HepG2 (cell line): ENCODE measurements around the gene ZNF221. TPM values are rescaled to one million over a fixed set of nuclear protein-coding genes. Genes with fewer than 3 reads are reported as not detected.

Experiments
- ATAC-seq: fragments of 200-7000 bp; cut with Tn5 transposase; 3 replicates; pipeline ENCODE4 v1.9.1; 2020; ENCODE audit warnings: mild to moderate bottlenecking, moderate library complexity
- BruUV-seq: library from RNA; stranded (reverse); fragments of 400-500 nt; replicated peaks from 2 replicates; lab custom pipeline; 2021; lab: Mats Ljungman, UMichigan
- CTCF ChIA-PET: fragments of 300-600 bp; formaldehyde crosslinking; extraction: SDS; loops from one replicate; lab custom pipeline; 2021; ENCODE audit warnings: low total read pairs, inconsistent platforms, low intra/inter-chr PET ratio; lab: Yijun Ruan, JAX
- POLR2A ChIA-PET: fragments of 350-600 bp; sonication (Branson Sonifier 250); formaldehyde crosslinking; loops from one replicate; lab custom pipeline; 2020; ENCODE audit warnings: antibody characterized with exemption, inconsistent platforms; lab: Yijun Ruan, JAX
- DNase-seq: peaks from one replicate; pipeline ENCODE4 v3.0.0-alpha.2; 2015; ENCODE audit warnings: low spot score
- FAIRE-seq: peaks from 3 replicates; lab custom pipeline; 2011; peaks lifted over from hg19 to GRCh38; lab: Jason Lieb, UNC
- H2AFZ ChIP-seq: one replicate; pipeline ENCODE4 v1.6.1; 2011; ENCODE audit warnings: low read length, inconsistent platforms
- H3K27ac ChIP-seq: fragments of 300-600 bp; 3 replicates; pipeline ENCODE4 v1.8.0; 2011; ENCODE audit warnings: mixed run types, mild to moderate bottlenecking, mixed read lengths, low read length, inconsistent platforms; ENCODE audit not compliant: insufficient read depth; ENCODE audit errors: extremely low read length
- H3K27me3 ChIP-seq, 2 experiments: fragments of 200-600 bp in 1 of 2; 2 replicates in 1 of 2; 3 replicates in 1 of 2; pipeline versions ENCODE4 v1.6.0 to v1.8.0; 2011; ENCODE audit warnings: low read length in 2 of 2, mild to moderate bottlenecking in 2 of 2, moderate library complexity in 2 of 2, inconsistent platforms in 1 of 2; ENCODE audit not compliant: insufficient read depth in 2 of 2, control insufficient read depth in 1 of 2
- H3K36me3 ChIP-seq, 2 experiments: fragments of 200-600 bp in 1 of 2; replicated peaks in 1 of 2; 2 replicates in 1 of 2; 3 replicates in 1 of 2; pipeline versions ENCODE4 v1.5.1 to v1.8.0; 2011; ENCODE audit warnings: low read length in 2 of 2, inconsistent platforms in 1 of 2; ENCODE audit not compliant: insufficient read depth in 2 of 2, control insufficient read depth in 1 of 2
- H3K4me1 ChIP-seq: 2 replicates; pipeline ENCODE4 v1.5.1; 2012; ENCODE audit warnings: low read length, inconsistent platforms; ENCODE audit not compliant: insufficient read depth
- H3K4me2 ChIP-seq: 2 replicates; pipeline ENCODE4 v1.6.0; 2011; ENCODE audit warnings: low read depth, low read length, inconsistent platforms
- H3K4me3 ChIP-seq, 3 experiments: fragments of 200-600 bp in 1 of 3; sonication (generic), shearing (Covaris generic) in 1 of 3; replicated peaks in 1 of 3; 2 replicates each; pipeline ENCODE4 v1.5.1; 2011 to 2016; ENCODE audit warnings: low read length in 3 of 3, inconsistent platforms in 2 of 3, low read depth in 2 of 3, mild to moderate bottlenecking in 2 of 3, control low read depth in 1 of 3, mixed read lengths in 1 of 3; ENCODE audit not compliant: insufficient read depth in 1 of 3
- H3K79me2 ChIP-seq: one replicate; pipeline ENCODE4 v1.6.1; 2011; ENCODE audit warnings: low read length, inconsistent platforms; ENCODE audit not compliant: insufficient read depth
- H3K9ac ChIP-seq: 2 replicates; pipeline ENCODE4 v1.6.0; 2011; ENCODE audit warnings: mild to moderate bottlenecking, low read depth, low read length, inconsistent platforms; ENCODE audit not compliant: insufficient read depth
- H3K9me3 ChIP-seq: 2 replicates; pipeline ENCODE4 v1.5.1; 2012; ENCODE audit warnings: mild to moderate bottlenecking, low read length
- H4K20me1 ChIP-seq: 2 replicates; pipeline ENCODE4 v1.6.0; 2011; ENCODE audit warnings: inconsistent platforms, mild to moderate bottlenecking, low read length, moderate library complexity; ENCODE audit not compliant: insufficient read depth
- BCL6 ChIP-seq: IDR thresholded peaks from 2 replicates; pipeline ENCODE4 v1.6.1; 2016; ENCODE audit warnings: missing genetic modification reagents, missing compliant biosample characterization
- CHD4 ChIP-seq: fragments of 200-600 bp; sonication (generic); IDR thresholded peaks from 2 replicates; pipeline ENCODE4 v1.7.0; 2017; ENCODE audit warnings: mild to moderate bottlenecking, low read length, borderline replicate concordance
- FLYWCH1 ChIP-seq: sonication (generic); formaldehyde crosslinking; IDR thresholded peaks from 2 replicates; pipeline ENCODE4 v1.8.1; 2023; ENCODE audit warnings: mild to moderate bottlenecking, missing genetic modification reagents
- KAT2B ChIP-seq: fragments of 150-350 bp; IDR thresholded peaks from 2 replicates; pipeline ENCODE4 v1.6.1; 2014; ENCODE audit warnings: low read depth, low read length, borderline replicate concordance
- NR2F1 ChIP-seq, 2 experiments: fragments of 450-650 bp in 1 of 2; formaldehyde crosslinking in 1 of 2; IDR thresholded peaks; 2 replicates each; pipeline versions ENCODE4 v1.5.0 to v1.6.1; 2016 to 2020; ENCODE audit warnings: mild to moderate bottlenecking in 1 of 2, missing compliant biosample characterization in 1 of 2, missing genetic modification reagents in 1 of 2, moderate library complexity in 1 of 2
- PPARG ChIP-seq: conservative IDR thresholded peaks from 2 replicates; pipeline ENCODE4 v1.6.1; 2016; ENCODE audit warnings: missing biosample characterization, missing genetic modification reagents
- PRMT3 ChIP-seq: sonication (generic); formaldehyde crosslinking; IDR thresholded peaks from 2 replicates; pipeline ENCODE4 v1.8.1; 2022; ENCODE audit warnings: low read depth, mild to moderate bottlenecking, moderate library complexity, missing genetic modification reagents, borderline replicate concordance
- RARA ChIP-seq: IDR thresholded peaks from 2 replicates; pipeline ENCODE4 v1.6.1; 2016; ENCODE audit warnings: missing genetic modification reagents, missing compliant biosample characterization
- SNAI1 ChIP-seq: sonication (generic); formaldehyde crosslinking; IDR thresholded peaks from 2 replicates; pipeline ENCODE4 v1.5.0; 2020; ENCODE audit warnings: mild to moderate bottlenecking, missing genetic modification reagents, borderline replicate concordance
- SP4 ChIP-seq: sonication (generic); formaldehyde crosslinking; IDR thresholded peaks from 2 replicates; pipeline ENCODE4 v1.8.1; 2023; ENCODE audit warnings: mild to moderate bottlenecking, missing genetic modification reagents
- SUZ12 ChIP-seq: fragments of 150-350 bp; IDR thresholded peaks from 2 replicates; pipeline ENCODE4 v1.6.1; 2014; ENCODE audit warnings: low read depth, low read length
- ZNF235 ChIP-seq: sonication (generic); formaldehyde crosslinking; IDR thresholded peaks from 2 replicates; pipeline ENCODE4 v1.8.1; 2023; ENCODE audit warnings: mild to moderate bottlenecking, missing genetic modification reagents, borderline replicate concordance
- ZNF441 ChIP-seq: sonication (generic); formaldehyde crosslinking; IDR thresholded peaks from 2 replicates; pipeline ENCODE4 v1.7.0; 2021; ENCODE audit warnings: missing genetic modification reagents, borderline replicate concordance
- ZNF776 ChIP-seq: sonication (generic); formaldehyde crosslinking; IDR thresholded peaks from 2 replicates; pipeline ENCODE4 v1.4.0; 2020; ENCODE audit warnings: mild to moderate bottlenecking, missing genetic modification reagents
- ZNF850 ChIP-seq: sonication (generic); formaldehyde crosslinking; conservative IDR thresholded peaks from 2 replicates; pipeline ENCODE4 v1.9.0; 2021; ENCODE audit warnings: mild to moderate bottlenecking, missing genetic modification reagents
- WGBS: methylation state at CpG from one replicate; pipeline ENCODE4 v1.1.6; 2017; ENCODE audit warnings: low lambda C conversion rate; 5-methylcytosine and 5-hydroxymethylcytosine counted together
- in situ Hi-C: cut with HindIII; loops from 2 replicates; pipeline ENCODE4 v1.10.0; 2017; ENCODE audit warnings: low pct_unique_long_range_greater_than_20kb; ENCODE audit not compliant: extremely low pct_ligation_motif_present
- intact Hi-C: fragments of 100-400 bp; cut with micrococcal nuclease; formaldehyde crosslinking; loops from one replicate; pipeline ENCODE4 v1.10.0; 2022; ENCODE audit not compliant: unreplicated experiment
- polyA plus RNA-seq, 8 experiments: library from polyadenylated mRNA; depleted of rRNA in 3 of 8; stranded (reverse) in 7 of 8; unstranded in 1 of 8; fragments of >200 nt; fragmentation: Illumina TruSeq in 4 of 8; extraction: Trizol in 4 of 8; gene quantifications; 2 replicates each; pipeline versions ENCODE4 v1.2.1 to v1.2.3, GENCODE V29; 2011 to 2016; ENCODE audit warnings: low read depth in 4 of 8, missing spikeins in 1 of 8, mixed read lengths in 1 of 8; ENCODE audit not compliant: insufficient read depth in 1 of 8
- total RNA-seq, 5 experiments: library from RNA; depleted of rRNA; stranded (reverse); fragments of >200 nt; fragmentation: Illumina TruSeq; extraction: Trizol; gene quantifications; 2 replicates each; pipeline ENCODE4 v1.2.3, GENCODE V29; 2016; ENCODE audit warnings: low read depth in 1 of 5
- TF ChIP-seq, protein P1 (sequence below): IDR thresholded peaks from 2 replicates; pipeline ENCODE4 v1.6.1; 2012; ENCODE audit warnings: inconsistent platforms
- TF ChIP-seq, protein P2 (sequence below): sonication (generic); formaldehyde crosslinking; IDR thresholded peaks from 2 replicates; pipeline ENCODE4 v1.9.0; 2021; ENCODE audit warnings: missing genetic modification reagents, mild to moderate bottlenecking, borderline replicate concordance
- TF ChIP-seq, protein P3 (sequence below): sonication (generic); formaldehyde crosslinking; IDR thresholded peaks from 2 replicates; pipeline ENCODE4 v1.4.0; 2020; ENCODE audit warnings: missing genetic modification reagents, borderline replicate concordance
- TF ChIP-seq, protein P4 (sequence below): sonication (generic); formaldehyde crosslinking; IDR thresholded peaks from 2 replicates; pipeline ENCODE4 v1.8.0; 2023; ENCODE audit warnings: mild to moderate bottlenecking, missing genetic modification reagents

The ZNF221 gene
- total and polyA plus RNA-seq, 2 of the 13 experiments (the other 11 are each of a cell fraction or from before 2014, with no cell fraction given): 0.48 to 3.4 TPM

DNA sequence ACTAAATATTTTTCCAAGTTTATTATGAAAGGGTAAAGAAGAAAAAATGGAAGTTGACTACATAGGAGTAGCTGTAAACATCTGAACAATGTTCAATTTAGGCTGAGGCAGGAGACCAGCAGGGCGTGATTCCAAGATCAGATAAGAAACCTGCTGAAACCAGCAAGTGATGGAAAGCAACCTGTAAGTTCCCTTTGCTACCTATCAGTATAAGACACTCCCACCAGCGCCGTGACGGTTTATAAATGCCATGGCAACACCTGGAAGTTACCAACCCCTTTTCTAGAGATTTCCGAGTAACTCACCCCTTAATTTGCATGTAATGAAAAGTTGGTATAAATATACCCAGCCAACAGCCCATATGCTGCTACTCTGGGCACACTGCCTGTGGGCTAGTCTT, 14.8 kb upstream of the ZNF221 start:
- ATAC-seq: no peak
- H2AFZ ChIP-seq: no peak overlapping the region
- TF ChIP-seq, protein P1, sequence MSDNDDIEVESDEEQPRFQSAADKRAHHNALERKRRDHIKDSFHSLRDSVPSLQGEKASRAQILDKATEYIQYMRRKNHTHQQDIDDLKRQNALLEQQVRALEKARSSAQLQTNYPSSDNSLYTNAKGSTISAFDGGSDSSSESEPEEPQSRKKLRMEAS: no peak
- TF ChIP-seq, protein P2, sequence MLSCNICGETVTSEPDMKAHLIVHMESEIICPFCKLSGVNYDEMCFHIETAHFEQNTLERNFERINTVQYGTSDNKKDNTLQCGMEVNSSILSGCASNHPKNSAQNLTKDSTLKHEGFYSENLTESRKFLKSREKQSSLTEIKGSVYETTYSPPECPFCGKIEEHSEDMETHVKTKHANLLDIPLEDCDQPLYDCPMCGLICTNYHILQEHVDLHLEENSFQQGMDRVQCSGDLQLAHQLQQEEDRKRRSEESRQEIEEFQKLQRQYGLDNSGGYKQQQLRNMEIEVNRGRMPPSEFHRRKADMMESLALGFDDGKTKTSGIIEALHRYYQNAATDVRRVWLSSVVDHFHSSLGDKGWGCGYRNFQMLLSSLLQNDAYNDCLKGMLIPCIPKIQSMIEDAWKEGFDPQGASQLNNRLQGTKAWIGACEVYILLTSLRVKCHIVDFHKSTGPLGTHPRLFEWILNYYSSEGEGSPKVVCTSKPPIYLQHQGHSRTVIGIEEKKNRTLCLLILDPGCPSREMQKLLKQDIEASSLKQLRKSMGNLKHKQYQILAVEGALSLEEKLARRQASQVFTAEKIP (CRISPR knock-in tag): no peak
- TF ChIP-seq ZNF441 (CRISPR knock-in tag): no peak
- TF ChIP-seq ZNF850: no peak
- TF ChIP-seq ZNF776 (CRISPR knock-in tag): no peak
- no peak for TF ChIP-seq SP4 (CRISPR knock-in tag)
- no peak for TF ChIP-seq RARA (CRISPR knock-in tag)
- TF ChIP-seq, protein P3, sequence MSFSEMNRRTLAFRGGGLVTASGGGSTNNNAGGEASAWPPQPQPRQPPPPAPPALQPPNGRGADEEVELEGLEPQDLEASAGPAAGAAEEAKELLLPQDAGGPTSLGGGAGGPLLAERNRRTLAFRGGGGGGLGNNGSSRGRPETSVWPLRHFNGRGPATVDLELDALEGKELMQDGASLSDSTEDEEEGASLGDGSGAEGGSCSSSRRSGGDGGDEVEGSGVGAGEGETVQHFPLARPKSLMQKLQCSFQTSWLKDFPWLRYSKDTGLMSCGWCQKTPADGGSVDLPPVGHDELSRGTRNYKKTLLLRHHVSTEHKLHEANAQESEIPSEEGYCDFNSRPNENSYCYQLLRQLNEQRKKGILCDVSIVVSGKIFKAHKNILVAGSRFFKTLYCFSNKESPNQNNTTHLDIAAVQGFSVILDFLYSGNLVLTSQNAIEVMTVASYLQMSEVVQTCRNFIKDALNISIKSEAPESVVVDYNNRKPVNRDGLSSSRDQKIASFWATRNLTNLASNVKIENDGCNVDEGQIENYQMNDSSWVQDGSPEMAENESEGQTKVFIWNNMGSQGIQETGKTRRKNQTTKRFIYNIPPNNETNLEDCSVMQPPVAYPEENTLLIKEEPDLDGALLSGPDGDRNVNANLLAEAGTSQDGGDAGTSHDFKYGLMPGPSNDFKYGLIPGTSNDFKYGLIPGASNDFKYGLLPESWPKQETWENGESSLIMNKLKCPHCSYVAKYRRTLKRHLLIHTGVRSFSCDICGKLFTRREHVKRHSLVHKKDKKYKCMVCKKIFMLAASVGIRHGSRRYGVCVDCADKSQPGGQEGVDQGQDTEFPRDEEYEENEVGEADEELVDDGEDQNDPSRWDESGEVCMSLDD (CRISPR knock-in tag): no peak
- no peak for TF ChIP-seq KAT2B
- no peak for TF ChIP-seq FLYWCH1 (CRISPR knock-in tag)
- TF ChIP-seq SNAI1 (CRISPR knock-in tag): no peak
- TF ChIP-seq ZNF235 (CRISPR knock-in tag): no peak
- TF ChIP-seq CHD4: no peak
- TF ChIP-seq, protein P4, sequence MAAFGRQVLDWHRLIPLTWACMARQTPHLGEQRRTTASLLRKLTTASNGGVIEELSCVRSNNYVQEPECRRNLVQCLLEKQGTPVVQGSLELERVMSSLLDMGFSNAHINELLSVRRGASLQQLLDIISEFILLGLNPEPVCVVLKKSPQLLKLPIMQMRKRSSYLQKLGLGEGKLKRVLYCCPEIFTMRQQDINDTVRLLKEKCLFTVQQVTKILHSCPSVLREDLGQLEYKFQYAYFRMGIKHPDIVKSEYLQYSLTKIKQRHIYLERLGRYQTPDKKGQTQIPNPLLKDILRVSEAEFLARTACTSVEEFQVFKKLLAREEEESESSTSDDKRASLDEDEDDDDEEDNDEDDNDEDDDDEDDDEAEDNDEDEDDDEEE (CRISPR knock-in tag): no peak
- no peak for TF ChIP-seq BCL6 (CRISPR knock-in tag)
- TF ChIP-seq SUZ12: no peak
- no peak for TF ChIP-seq NR2F1 (CRISPR knock-in tag; IDR thresholded peaks at IDR 0.05)
- TF ChIP-seq PPARG (CRISPR knock-in tag): no peak
- TF ChIP-seq PRMT3: no peak

More for the DNA sequence above, 14.8 kb upstream of the ZNF221 start:
- Histone ChIP-seq H3K79me2 (no peaks in the 10 kb centered on the region), H3K36me3 (peaks cover 0 to 1% of the 10 kb centered on the region in 2 experiments; a peak in 1 of 5 replicates), H4K20me1 (no peaks in the 10 kb centered on the region), H3K27me3 (no peaks in the 10 kb centered on the region), H3K9ac (no peak overlapping the region), H3K27ac (no peak overlapping the region), H3K4me3 (no peak overlapping the region), H3K4me1 (peaks cover 7% of the 10 kb centered on the region; the same call in 1 of the 2 replicates), H3K9me3 (0 out of 2 replicates have a peak, but pooled peaks cover 6% of the 10 kb centered on the region), H3K4me2 (no peak overlapping the region)
- BruUV-seq: no TSS peak
- WGBS: 55% methylated on average over 5 of the region's 5 CpGs
- intact Hi-C loops: loop anchor here (10.0 kb wide), 1 partner anchor 111 kb away; the partner anchor contains the start of gene ZNF283
- ChIA-PET CTCF (no interaction called here), POLR2A (interaction anchor here (1.8 to 2.1 kb wide), 3 partner anchors 16 to 229 kb away, joined by 12 to 36 read pairs (median 12); partner anchors contain the start of genes ZNF221, ZNF226 and ZNF283)
- in situ Hi-C loops: no loop called here
- FAIRE-seq (no peak), DNase-seq (no peak)
